ENCODE data around the gene CCL24.

DNA sequence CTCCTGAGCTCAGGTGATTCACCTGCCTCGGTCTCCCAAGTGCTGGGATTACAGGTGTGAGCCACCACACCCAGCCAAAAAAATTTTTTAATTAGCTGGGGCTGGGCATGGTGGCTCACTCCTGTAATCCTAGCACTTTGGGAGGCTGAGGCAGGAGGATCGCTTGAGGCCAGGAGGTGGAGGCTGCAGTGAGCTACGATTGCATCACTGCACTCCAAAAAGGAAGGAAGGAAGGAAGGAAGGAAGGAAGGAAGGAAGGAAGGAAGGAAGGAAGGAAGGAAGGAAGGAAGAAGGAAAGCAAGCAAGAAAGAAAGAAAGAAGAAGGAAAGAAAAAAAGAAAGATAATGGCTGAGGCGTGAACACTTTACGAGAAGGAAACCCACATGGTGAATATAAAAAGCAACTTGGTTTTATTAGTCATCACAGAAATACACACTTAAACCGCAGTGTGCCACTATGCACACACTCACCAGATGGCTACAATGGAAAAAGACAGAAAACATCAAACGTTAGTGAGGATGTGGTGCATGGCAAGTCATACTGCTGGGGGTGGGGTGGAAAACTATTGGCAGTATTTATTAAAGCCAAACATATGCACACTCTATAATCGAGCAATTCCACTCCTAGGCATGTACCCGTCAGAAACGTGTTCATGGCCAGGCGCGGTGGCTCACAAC lies 37.2 kb downstream of the CCL24 start:
- TF ChIP-seq POLR2A (IDR thresholded peaks at IDR 0.05; ENCODE audit: low read depth, low read length) (no peak), RAD21 (IDR thresholded peaks at IDR 0.05; ENCODE audit: low read length) (peak; percentile 27; the same call in 1 of the 2 replicates), CTCF (conservative IDR thresholded peaks at IDR 0.05; ENCODE audit: low read depth, low read length) (peak; percentile 29), FOS (IDR thresholded peaks at IDR 0.05; ENCODE audit: low read depth, low read length) (peak; percentile 56; the same call in 1 of the 2 replicates), SMC3 (IDR thresholded peaks at IDR 0.05; ENCODE audit: low read depth, low read length) (no peak; the same call in 1 of the 2 replicates), CEBPB (IDR thresholded peaks at IDR 0.05; ENCODE audit: low read depth, low read length) (no peak), MXI1 (IDR thresholded peaks at IDR 0.05; ENCODE audit: borderline replicate concordance, low read depth, low read length) (no peak), ELK1 (IDR thresholded peaks at IDR 0.05; ENCODE audit: borderline replicate concordance, low read depth, low read length) (no peak), MAZ (IDR thresholded peaks at IDR 0.05; ENCODE audit: borderline replicate concordance, low read depth, low read length) (no peak), CHD1 (IDR thresholded peaks at IDR 0.05; ENCODE audit: low read depth, low read length) (no peak), RFX5 (IDR thresholded peaks at IDR 0.05; ENCODE audit: low read depth, low read length) (no peak)
- TF ChIP-seq, protein P1, sequence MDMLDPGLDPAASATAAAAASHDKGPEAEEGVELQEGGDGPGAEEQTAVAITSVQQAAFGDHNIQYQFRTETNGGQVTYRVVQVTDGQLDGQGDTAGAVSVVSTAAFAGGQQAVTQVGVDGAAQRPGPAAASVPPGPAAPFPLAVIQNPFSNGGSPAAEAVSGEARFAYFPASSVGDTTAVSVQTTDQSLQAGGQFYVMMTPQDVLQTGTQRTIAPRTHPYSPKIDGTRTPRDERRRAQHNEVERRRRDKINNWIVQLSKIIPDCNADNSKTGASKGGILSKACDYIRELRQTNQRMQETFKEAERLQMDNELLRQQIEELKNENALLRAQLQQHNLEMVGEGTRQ (IDR thresholded peaks at IDR 0.05; ENCODE audit: low read depth, low read length) = no peak

Data from IMR-90 (cell line).